Measurements from ENCODE around the gene SCAI.
"Not testable (repeated sequence)": the region's sequence is repeated elsewhere in the genome, so short reads cannot be mapped to it uniquely, and the experiment has no call there.

Gene SCAI

GRCh38 chr9:125103021-125103420 is 40.3 kb downstream of the SCAI start:
- DNase-seq: no peak

- DNase-seq: no peak
Measured at GRCh38 chr9:125100822-125101221, 42.5 kb downstream of the SCAI start.

- no peak for DNase-seq
Measured at GRCh38 chr9:125099816-125100215, 43.5 kb downstream of the SCAI start.

- no peak for DNase-seq
Measured at GRCh38 chr9:125095821-125096443, 47.4 kb downstream of the SCAI start.

GRCh38 chr9:125091121-125091520 is 52.2 kb downstream of the SCAI start:
- DNase-seq: peak; percentile 16

- DNase-seq: no peak
Measured at GRCh38 chr9:125089331-125089730, 54.0 kb downstream of the SCAI start.

GRCh38 chr9:125088752-125089151 is 54.6 kb downstream of the SCAI start:
- no peak for DNase-seq

GRCh38 chr9:125085703-125086477 is 57.4 kb downstream of the SCAI start:
- DNase-seq: no peak

- not testable (repeated sequence) for DNase-seq
Measured at GRCh38 chr9:125082197-125082596, 61.1 kb downstream of the SCAI start.

- not testable (repeated sequence) for DNase-seq
Measured at GRCh38 chr9:125080797-125081196, 62.5 kb downstream of the SCAI start.

- DNase-seq: no peak
Measured at GRCh38 chr9:125079931-125080330, 63.4 kb downstream of the SCAI start.

- DNase-seq: no peak
Measured at GRCh38 chr9:125075997-125076396, 67.3 kb downstream of the SCAI start.

- no peak for DNase-seq
Measured at GRCh38 chr9:125074976-125075375, 68.4 kb downstream of the SCAI start.

- DNase-seq: no peak
Measured at GRCh38 chr9:125066839-125067619, 76.3 kb downstream of the SCAI start.

GRCh38 chr9:125061391-125061790 is 81.9 kb downstream of the SCAI start:
- no peak for DNase-seq

- DNase-seq: no peak
Measured at GRCh38 chr9:125049212-125050049, 93.9 kb downstream of the SCAI start.

GRCh38 chr9:125043631-125044030 is 99.7 kb downstream of the SCAI start:
- peak; percentile 7 for DNase-seq

GRCh38 chr9:125043148-125043547 is 100.2 kb downstream of the SCAI start:
- DNase-seq: no peak

- no peak for DNase-seq
Measured at GRCh38 chr9:125038166-125038565, 105.2 kb downstream of the SCAI start.

- no peak for DNase-seq
Measured at GRCh38 chr9:125028041-125028440, 115.3 kb downstream of the SCAI start.

GRCh38 chr9:125024917-125025316 is 118.4 kb downstream of the SCAI start:
- no peak for DNase-seq

GRCh38 chr9:125021069-125021468 is 122.3 kb downstream of the SCAI start:
- no peak for DNase-seq

GRCh38 chr9:125015655-125016054 is 127.7 kb downstream of the SCAI start:
- not testable (repeated sequence) for DNase-seq

Measured in NCI-H69 (cell line).